HG03066 (cell line): ENCODE measurements around the gene TBCD.

Source experiments
- ATAC-seq: cut with Tn5 transposase; IDR thresholded peaks from one replicate; pipeline ENCODE4 v1.9.1; 2021; ENCODE audit warnings: low read depth; ENCODE audit not compliant: unreplicated experiment

The TBCD gene

GRCh38 chr17:82892899-82893565, 141.2 kb downstream of the TBCD start:
- ATAC-seq = no peak

- ATAC-seq = no peak
These were observed 141.9 kb downstream of the TBCD start for GRCh38 chr17:82893779-82894178.

- ATAC-seq = no peak
These were observed 142.5 kb downstream of the TBCD start for GRCh38 chr17:82894389-82894788.

GRCh38 chr17:82895087-82895486, 143.2 kb downstream of the TBCD start:
- ATAC-seq = no peak

GRCh38 chr17:82896071-82897000, 144.5 kb downstream of the TBCD start:
- ATAC-seq = no peak

- ATAC-seq = no peak
These were observed 145.8 kb downstream of the TBCD start for GRCh38 chr17:82897514-82898249.

- ATAC-seq = no peak
These were observed 147.2 kb downstream of the TBCD start for GRCh38 chr17:82898976-82899514.

GRCh38 chr17:82899941-82900340, 148.1 kb downstream of the TBCD start:
- ATAC-seq = no peak

GRCh38 chr17:82900741-82901140, 148.9 kb downstream of the TBCD start:
- ATAC-seq = no peak

- ATAC-seq = no peak
These were observed 149.5 kb downstream of the TBCD start for GRCh38 chr17:82901356-82901755.

GRCh38 chr17:82901856-82902255, 150.0 kb downstream of the TBCD start:
- no peak for ATAC-seq

- ATAC-seq = no peak
These were observed 151.4 kb downstream of the TBCD start for GRCh38 chr17:82902972-82903874.

GRCh38 chr17:82905130-82905529, 153.3 kb downstream of the TBCD start:
- ATAC-seq = no peak

- ATAC-seq = no peak
These were observed 156.1 kb downstream of the TBCD start for GRCh38 chr17:82907797-82908542.

- no peak for ATAC-seq
These were observed 156.8 kb downstream of the TBCD start for GRCh38 chr17:82908543-82909160.

GRCh38 chr17:82909322-82909904, 157.5 kb downstream of the TBCD start:
- no peak for ATAC-seq

GRCh38 chr17:82910041-82910481, 158.2 kb downstream of the TBCD start:
- ATAC-seq = no peak

GRCh38 chr17:82910770-82911169, 158.9 kb downstream of the TBCD start:
- no peak for ATAC-seq
